ENCODE measurements around the gene ZNF268.
"Not testable (repeated sequence)": the region's sequence is repeated elsewhere in the genome, so short reads cannot be mapped to it uniquely, and the experiment has no call there.

Gene ZNF268

DNA sequence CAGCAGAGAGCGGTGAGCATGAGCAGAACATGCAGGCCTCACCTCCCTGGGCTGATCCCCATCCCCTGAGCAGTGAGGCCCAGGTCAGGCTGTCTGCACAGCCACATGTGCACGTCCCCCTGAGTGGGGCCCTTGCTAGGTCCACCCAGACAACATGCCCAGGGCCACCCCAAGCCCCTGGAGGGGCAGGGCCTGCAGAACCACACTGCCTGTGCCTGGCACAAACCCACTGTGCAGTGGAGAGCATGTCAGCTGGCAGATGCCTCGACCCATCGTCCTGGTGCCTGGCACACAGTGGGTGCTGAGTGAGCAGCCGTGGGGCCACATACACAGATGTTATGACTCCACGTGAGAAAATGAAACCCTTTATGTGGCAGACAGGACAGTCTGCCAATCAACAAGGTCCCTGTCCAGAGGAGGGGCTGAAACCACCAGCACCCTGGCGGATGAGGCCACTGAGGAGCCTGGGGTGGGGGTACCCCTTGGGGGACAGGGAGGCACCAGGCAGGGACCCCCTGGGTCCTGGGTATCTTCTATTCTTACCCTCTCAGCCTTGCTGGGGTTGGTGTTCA, 46.1 kb downstream of the ZNF268 start:
- no peak for DNase-seq (ENCODE audit: low read depth)

DNA sequence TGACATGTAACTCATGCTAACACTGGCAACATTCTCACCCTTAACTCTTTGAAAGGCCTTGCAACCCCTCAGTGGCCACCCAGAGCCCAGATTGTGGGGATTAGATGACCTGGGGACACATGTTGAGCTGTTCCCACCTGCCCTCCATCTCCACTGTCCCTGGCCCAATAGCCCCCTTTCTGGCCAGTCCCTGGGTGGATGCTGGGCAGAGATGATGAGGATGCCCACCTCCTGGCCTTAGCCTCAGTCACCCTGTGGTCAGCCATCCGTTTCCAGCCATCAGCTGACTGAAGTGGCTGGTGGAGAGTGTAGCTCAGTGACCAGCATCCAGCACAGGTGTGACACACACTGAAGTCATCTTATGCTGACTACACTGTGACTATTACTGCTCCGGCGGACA, 49.7 kb downstream of the ZNF268 start:
- no peak for DNase-seq (ENCODE audit: low read depth)

DNA sequence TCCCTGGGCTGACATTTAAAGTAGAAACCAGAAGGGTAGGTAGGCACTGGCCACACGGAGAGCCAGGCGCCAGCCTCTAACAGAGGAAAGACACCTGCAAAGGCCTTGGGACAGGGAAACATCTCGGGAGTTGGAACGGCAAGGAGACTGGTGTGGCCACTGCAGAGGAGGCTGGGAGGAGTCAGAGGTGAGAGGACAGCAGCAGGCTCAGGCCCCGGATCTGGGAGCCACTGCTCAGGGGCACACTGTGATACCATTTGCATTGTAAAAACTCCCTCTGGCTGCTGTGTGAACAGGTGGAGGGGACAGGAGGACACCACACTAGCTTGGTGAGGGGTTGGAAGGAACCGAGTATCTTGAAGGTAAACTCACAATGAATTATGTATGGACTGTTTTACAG, 51.7 kb downstream of the ZNF268 start:
- DNase-seq (ENCODE audit: low read depth), result no peak

DNA sequence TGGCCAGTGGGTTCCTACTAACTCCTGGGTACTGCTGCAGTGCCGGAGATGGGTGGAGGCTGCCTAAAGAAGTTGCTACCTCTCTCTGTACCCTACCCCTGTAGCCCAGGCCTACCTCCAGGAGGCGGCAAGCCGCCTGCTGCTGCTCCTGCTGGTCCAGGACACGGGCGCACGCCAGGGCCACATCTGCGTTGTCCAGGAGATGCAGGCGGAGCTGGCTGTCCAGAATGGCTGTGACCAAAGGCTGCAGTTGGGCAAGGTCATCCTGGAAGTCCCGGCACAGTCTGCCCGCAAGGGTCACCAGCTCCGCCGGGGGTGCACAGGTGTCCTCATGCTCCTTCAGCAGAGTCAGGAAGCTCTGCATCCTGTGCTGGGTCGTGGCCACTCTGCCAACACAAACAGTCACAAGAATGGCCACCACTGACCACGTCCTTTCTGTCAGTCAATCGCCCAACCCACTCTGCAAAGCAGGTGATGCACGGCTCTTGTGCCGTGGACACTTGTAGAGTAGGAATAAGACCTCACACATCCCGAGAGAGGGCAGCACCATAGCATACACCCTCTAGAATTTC, 52.8 kb downstream of the ZNF268 start:
- no peak for DNase-seq (ENCODE audit: low read depth)

DNA sequence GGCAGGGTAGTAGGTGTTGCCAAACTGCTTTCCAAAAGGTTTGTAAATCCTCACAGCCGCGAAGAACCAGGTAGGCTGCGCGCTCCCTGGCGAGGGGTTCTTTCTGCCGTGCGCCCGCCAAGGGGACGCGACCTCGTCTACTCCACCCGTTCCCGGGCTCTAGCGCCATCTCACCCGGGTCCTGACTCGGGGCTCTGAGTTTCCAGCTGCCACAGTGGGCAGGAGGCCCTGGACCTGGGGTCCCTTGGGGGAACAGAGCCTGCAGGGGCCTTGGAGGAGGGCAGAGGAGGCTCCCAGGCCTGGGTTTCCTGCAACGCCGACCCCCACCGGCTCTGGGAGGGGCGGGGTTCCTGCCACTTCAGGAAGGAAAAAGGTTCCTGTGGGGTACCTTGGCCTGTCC, 53.7 kb downstream of the ZNF268 start:
- DNase-seq (ENCODE audit: low read depth), result no peak

DNA sequence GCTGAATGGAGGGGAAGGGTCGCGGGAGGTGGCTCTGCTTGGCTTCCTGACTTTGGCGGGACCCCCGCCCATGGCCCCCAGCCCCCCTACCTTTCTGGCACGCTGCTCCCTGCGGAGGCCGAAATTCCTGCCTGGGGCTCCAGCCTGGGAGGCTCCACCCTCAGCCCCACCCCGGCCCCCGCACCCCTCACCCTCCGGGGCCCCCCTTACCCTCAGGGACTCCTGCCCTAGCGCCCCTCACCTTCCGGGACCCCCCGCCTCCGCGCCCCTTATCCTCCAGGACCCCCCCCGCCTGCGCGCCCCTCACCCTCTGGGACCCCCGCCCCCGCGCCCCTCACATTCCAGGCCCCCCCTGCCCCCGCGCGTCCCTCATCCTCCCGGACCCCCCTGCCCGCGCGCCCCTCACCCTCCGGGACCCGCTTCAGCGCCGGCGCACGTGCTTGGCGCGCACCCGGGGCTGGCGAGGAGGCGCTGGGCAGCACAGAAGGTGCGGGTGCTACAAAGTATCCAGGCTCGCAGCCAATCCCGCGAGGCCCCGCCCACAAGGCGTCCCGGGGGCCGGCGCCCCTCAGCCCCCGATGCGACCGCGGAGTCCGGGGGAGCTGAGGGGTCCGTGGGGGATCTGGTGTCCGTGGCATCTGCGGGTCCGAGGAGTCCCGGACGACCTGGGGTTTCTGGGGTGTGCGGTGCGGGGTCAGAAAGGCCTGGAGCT, 54.3 kb downstream of the ZNF268 start, which contains the start of gene ANHX:
Gene ANHX (minus strand): TSS at position 477 of the 712 bp plus-strand sequence. CDS start 1,521 bp downstream, outside the sequence.
- DNase-seq (ENCODE audit: low read depth), result no peak

DNA sequence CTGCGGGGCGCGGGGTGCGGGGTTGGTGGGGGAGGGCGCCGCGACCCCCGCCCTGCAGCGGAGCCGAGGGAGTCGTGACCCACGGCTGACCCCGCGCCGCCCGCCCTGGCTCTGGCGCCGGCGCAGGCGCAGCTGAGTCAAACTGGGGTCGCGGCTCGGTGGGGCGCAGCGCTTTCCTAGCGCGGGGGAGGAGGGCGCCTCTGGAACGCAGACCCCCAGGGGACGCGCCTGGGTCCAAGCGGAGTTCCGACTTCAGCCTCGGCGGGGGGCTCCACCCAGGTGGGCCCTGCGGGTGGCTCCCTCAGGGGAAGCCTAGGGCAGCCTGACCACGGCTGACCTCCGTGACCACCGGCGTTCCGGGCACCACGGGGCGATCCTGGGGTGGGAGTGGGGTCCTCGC, 54.8 kb downstream of the ZNF268 start:
- DNase-seq (ENCODE audit: low read depth), result no peak

DNA sequence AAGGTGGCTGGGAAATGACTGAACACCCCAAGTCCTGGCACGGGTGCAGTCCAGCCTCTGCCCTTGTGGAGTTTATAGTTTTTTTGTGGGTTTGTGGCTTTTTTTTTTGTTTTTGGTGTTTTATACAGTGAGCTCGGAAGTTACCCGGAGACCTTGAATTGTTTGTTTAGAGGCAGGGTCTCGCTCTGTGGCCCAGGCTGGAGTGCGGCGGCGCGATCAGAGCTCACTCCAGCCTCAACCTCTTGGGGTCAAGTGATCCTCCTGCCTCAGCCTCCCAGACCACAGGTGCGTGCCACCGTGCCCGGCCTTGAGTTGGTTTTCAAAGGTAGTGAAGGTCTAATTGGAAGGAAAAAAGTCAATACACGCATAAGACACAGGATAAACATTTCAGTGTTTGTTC, 55.3 kb downstream of the ZNF268 start:
- DNase-seq (ENCODE audit: low read depth), result no peak

DNA sequence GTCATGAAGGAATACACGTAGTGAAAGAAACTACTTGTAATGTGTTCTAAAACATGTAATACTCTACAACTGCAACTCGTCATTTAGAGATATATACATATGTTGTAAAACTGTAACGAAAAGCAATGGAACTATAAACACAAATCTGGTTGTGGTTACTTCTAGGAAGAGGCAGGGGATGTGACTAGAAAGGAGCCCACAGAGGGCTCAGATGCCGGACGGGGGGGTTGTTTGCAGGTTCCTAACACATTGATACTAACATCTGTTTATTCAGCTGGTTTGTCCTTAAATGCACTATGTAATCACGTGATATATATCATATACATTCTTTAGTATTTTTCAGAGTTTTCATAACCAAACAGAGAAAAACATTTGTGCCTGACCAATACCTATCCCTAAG, 70.4 kb downstream of the ZNF268 start:
- DNase-seq (ENCODE audit: low read depth), result no peak

DNA sequence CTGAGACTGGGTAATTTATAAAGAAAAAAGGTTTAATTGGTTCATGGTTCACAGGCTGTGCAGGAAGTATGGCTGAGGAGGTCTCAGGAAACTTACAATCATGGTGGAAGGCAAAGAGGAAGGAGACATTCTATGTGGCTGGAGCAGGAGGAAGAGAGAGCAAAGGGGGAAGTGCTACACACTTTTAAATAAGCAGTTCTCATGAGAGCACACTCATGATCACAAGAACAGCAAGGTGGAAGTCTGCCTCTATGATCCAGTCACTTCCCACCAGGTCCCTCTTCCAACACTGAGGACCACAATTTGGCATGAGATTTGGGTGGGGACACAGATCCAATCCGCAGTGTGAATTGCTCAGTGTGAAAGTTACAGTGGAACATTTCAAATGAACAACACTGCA, 74.5 kb downstream of the ZNF268 start:
- DNase-seq (ENCODE audit: low read depth), result not testable (repeated sequence)

DNA sequence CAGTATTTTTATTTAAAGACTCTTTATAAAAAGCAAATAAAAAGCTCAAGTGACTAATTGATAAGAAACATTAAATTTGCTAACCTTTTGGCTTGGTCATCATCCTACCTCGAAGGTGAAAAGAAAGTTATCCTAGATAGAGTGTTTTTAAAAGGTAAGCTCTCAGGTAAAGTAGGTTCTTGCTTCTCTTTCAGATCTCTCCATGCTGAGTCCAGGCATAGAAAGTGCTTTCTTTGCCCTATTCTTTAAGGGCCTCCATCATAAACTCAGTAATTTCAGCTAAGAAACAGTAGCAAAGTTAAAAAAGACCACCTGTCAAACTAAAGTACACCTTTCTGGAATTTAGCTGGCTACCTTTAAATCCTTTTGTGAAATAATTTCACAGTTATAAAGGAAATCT, 75.0 kb downstream of the ZNF268 start:
- no peak for DNase-seq (ENCODE audit: low read depth)

DNA sequence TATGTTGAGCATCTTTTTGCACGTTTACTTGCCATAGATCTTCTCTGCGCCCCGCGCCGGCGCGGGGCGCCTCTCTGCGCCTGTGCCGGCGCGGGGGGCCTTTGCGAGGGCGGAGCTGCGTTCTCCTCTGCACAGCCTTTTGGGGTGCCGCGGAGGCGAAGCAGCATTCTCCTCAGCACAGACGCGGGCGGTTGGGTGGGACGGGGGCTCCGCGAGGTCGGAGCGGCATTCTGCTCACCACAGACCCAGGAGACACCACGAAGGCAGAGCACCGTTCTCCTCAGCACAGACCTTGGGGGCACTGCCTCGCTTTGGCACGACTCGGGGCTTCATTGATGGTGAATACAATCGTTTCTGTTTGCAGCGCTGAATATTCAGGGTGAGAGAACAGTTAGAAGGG, 82.9 kb downstream of the ZNF268 start:
- DNase-seq (ENCODE audit: low read depth), result no peak

Data from amniotic epithelial cell (primary cell).